ENCODE data around the gene MCM7. TPM values are rescaled to one million over a fixed set of nuclear protein-coding genes. Genes with fewer than 3 reads are reported as not detected.

MCM7 gene
- total RNA-seq, 4 donors from 2014 or later, result 28.9 to 41.0 (median 35.8) TPM

DNA sequence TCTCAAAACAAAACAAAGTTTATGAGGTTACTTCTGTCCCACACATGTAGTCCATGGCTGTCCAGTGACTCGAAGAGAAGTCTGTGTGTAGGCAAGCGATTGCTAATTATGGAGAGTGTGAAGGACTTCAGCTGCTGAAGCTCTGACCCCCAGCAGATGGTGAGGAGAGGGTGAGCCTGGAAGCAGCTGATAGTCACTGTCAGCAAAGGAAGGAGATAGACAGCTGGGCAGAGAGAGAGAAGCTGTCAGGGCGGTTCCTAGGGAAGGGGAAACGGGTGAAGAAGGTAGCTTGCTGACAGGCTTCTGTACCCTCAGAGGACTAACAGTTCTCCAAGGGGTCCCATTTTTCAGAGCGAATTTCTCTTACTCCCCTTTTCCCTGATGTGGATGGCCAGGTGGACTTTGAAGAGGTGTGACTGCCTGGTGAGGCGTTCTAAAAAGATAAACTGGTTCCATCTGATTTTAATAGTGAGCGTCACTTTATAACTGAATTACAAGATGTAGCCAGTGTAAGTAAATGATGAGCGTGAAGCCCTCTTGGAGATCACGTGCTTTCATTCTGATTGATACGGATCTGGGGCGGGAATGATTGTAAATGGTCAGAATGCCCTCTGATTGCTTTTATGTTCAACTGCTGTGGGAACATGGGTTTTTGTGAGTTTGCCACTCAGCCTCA, 39.5 kb downstream of the MCM7 start:
- Histone ChIP-seq H3K27me3 (no peaks in the 10 kb centered on the region), H3K36me3 (peaks cover 7 to 98% (median 11%) of the 10 kb centered on the region in 3 donors), H3K9me3 (no peaks in the 10 kb centered on the region), H3K4me1 (peaks cover 0 to 18% (median 0%) of the 10 kb centered on the region in 4 donors), H3K27ac (no peak overlapping the region), H3K4me3 (no peak overlapping the region)
- 88 to 94% methylated on average over 11 of the region's 11 CpGs for WGBS, 2 donors
- no peak for DNase-seq (ENCODE audit: low spot score in 2 of 2)
- TF ChIP-seq POLR2A (IDR thresholded peaks at IDR 0.05) (no peak), EP300 (IDR thresholded peaks at IDR 0.05) (no peak)
- TF ChIP-seq, protein P1, sequence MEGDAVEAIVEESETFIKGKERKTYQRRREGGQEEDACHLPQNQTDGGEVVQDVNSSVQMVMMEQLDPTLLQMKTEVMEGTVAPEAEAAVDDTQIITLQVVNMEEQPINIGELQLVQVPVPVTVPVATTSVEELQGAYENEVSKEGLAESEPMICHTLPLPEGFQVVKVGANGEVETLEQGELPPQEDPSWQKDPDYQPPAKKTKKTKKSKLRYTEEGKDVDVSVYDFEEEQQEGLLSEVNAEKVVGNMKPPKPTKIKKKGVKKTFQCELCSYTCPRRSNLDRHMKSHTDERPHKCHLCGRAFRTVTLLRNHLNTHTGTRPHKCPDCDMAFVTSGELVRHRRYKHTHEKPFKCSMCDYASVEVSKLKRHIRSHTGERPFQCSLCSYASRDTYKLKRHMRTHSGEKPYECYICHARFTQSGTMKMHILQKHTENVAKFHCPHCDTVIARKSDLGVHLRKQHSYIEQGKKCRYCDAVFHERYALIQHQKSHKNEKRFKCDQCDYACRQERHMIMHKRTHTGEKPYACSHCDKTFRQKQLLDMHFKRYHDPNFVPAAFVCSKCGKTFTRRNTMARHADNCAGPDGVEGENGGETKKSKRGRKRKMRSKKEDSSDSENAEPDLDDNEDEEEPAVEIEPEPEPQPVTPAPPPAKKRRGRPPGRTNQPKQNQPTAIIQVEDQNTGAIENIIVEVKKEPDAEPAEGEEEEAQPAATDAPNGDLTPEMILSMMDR (IDR thresholded peaks at IDR 0.05), result no peak

GRCh38 chr7:100059251-100059739, 41.9 kb downstream of the MCM7 start:
- DNase-seq (ENCODE audit: low spot score in 2 of 2), result no peak
- 93 to 94% methylated on average over 5 of the region's 5 CpGs for whole genome bisulfite sequencing, 2 donors
- H3K4me1 ChIP-seq, result no peaks in the 10 kb centered on the region
- no peaks in the 10 kb centered on the region for H3K9me3 ChIP-seq
- no peak overlapping the region for H3K27ac ChIP-seq
- no peak overlapping the region for H3K4me3 ChIP-seq
- TF ChIP-seq, protein P1 (IDR thresholded peaks at IDR 0.05), result no peak
- TF ChIP-seq POLR2A (IDR thresholded peaks at IDR 0.05) (no peak), EP300 (IDR thresholded peaks at IDR 0.05) (no peak)
- H3K36me3 ChIP-seq, result peaks cover 7 to 87% (median 11%) of the 10 kb centered on the region in 3 donors
- no peaks in the 10 kb centered on the region for H3K27me3 ChIP-seq

- peaks cover 7 to 64% (median 11%) of the 10 kb centered on the region in 3 donors for H3K36me3 ChIP-seq
- H3K27ac ChIP-seq, result no peak overlapping the region
- TF ChIP-seq POLR2A (IDR thresholded peaks at IDR 0.05) (no peak), EP300 (IDR thresholded peaks at IDR 0.05) (no peak)
- TF ChIP-seq, protein P1 (IDR thresholded peaks at IDR 0.05), result no peak
- peaks cover 0 to 11% (median 0%) of the 10 kb centered on the region in 4 donors for H3K4me1 ChIP-seq
- H3K27me3 ChIP-seq, result no peaks in the 10 kb centered on the region
- no peak overlapping the region for H3K4me3 ChIP-seq
- DNase-seq (ENCODE audit: low spot score in 2 of 2), result no peak
- WGBS, 2 donors, result 92 to 96% methylated on average over 9 to 10 of the region's 10 CpGs
- no peaks in the 10 kb centered on the region for H3K9me3 ChIP-seq
These were observed 44.2 kb downstream of the MCM7 start for GRCh38 chr7:100057006-100057405.

GRCh38 chr7:100053215-100053614, 48.0 kb downstream of the MCM7 start:
- no peak overlapping the region for H3K27ac ChIP-seq
- no peak overlapping the region for H3K4me3 ChIP-seq
- TF ChIP-seq EP300 (IDR thresholded peaks at IDR 0.05) (no peak), POLR2A (IDR thresholded peaks at IDR 0.05) (no peak)
- TF ChIP-seq, protein P1 (IDR thresholded peaks at IDR 0.05), result peak in 3 of 5 experiments; percentile 10 to 36 (median 10)
- H3K9me3 ChIP-seq, result no peaks in the 10 kb centered on the region
- H3K4me1 ChIP-seq, result peaks cover 0 to 35% (median 7%) of the 10 kb centered on the region in 4 donors
- peaks cover 2 to 27% (median 5%) of the 10 kb centered on the region in 3 donors for H3K36me3 ChIP-seq
- 43 to 55% methylated on average over 3 of the region's 3 CpGs for WGBS, 2 donors
- H3K27me3 ChIP-seq, result no peaks in the 10 kb centered on the region
- no peak for DNase-seq (ENCODE audit: low spot score in 2 of 2)

- TF ChIP-seq POLR2A (IDR thresholded peaks at IDR 0.05) (no peak), EP300 (IDR thresholded peaks at IDR 0.05) (no peak)
- TF ChIP-seq, protein P1 (IDR thresholded peaks at IDR 0.05), result no peak
- Histone ChIP-seq H3K9me3 (no peaks in the 10 kb centered on the region), H3K36me3 (peaks cover 0 to 11% (median 0%) of the 10 kb centered on the region in 3 donors), H3K27me3 (no peaks in the 10 kb centered on the region), H3K4me3 (no peak overlapping the region), H3K4me1 (peaks cover 0 to 35% (median 7%) of the 10 kb centered on the region in 4 donors), H3K27ac (peak overlapping the region in 1 of 4 donors; percentile 2)
- no peak for DNase-seq (ENCODE audit: low spot score in 2 of 2)
- WGBS, 2 donors, result 41 to 61% methylated on average over 3 of the region's 3 CpGs
These were observed 49.6 kb downstream of the MCM7 start for GRCh38 chr7:100051611-100052010.

Measured in tibial nerve (tissue), 4 donors.